Upper lobe of left lung (tissue), 6 donors: ENCODE results near the gene GNG11. TPM values are rescaled to one million over a fixed set of nuclear protein-coding genes. Genes with fewer than 3 reads are reported as not detected.

Source experiments
- ATAC-seq, 2 donors: fragments of 200-7000 bp; cut with Tn5 transposase; one replicate each; pipeline ENCODE4 v1.9.1; 2022; ENCODE audit warnings: mild to moderate bottlenecking in 2 of 2, moderate library complexity in 2 of 2; ENCODE audit not compliant: low FRiP score in 2 of 2
- DNase-seq, 2 donors: peaks; one replicate each; pipeline ENCODE4 v3.0.0-alpha.2; 2019 to 2020
- H3K27ac ChIP-seq, 4 donors: fragments of 200-600 bp; sonication (generic); one replicate each; pipeline ENCODE4 v1.5.1; 2016 to 2019
- H3K27me3 ChIP-seq, 4 donors: fragments of 200-600 bp; sonication (generic); one replicate each; pipeline ENCODE4 v1.5.1; 2017 to 2019
- H3K36me3 ChIP-seq, 4 donors: fragments of 200-600 bp; sonication (generic); one replicate each; pipeline ENCODE4 v1.5.1; 2016 to 2019
- H3K4me1 ChIP-seq, 4 donors: fragments of 200-600 bp; sonication (generic); one replicate each; pipeline ENCODE4 v1.5.1; 2018 to 2019
- H3K4me3 ChIP-seq, 4 donors: fragments of 200-600 bp; sonication (generic); one replicate each; pipeline ENCODE4 v1.5.1; 2017 to 2019; ENCODE audit warnings: mild to moderate bottlenecking in 2 of 4, moderate library complexity in 1 of 4
- H3K9me3 ChIP-seq, 4 donors: fragments of 200-600 bp; sonication (generic); one replicate each; pipeline ENCODE4 v1.5.1; 2018 to 2019
- EP300 ChIP-seq, 4 donors: sonication (generic); formaldehyde crosslinking; IDR thresholded peaks; one replicate each; pipeline ENCODE4 v1.5.1; 2017; ENCODE audit warnings: antibody characterized with exemption in 4 of 4, control low read depth in 2 of 4
- POLR2A ChIP-seq, 4 donors: fragments of 450-650 bp; IDR thresholded peaks; one replicate each; pipeline ENCODE4 v1.5.1; 2016 to 2017; ENCODE audit warnings: antibody characterized with exemption in 4 of 4, mild to moderate bottlenecking in 2 of 4
- POLR2AphosphoS5 ChIP-seq, 2 donors: sonication (generic); formaldehyde crosslinking; IDR thresholded peaks; one replicate each; pipeline ENCODE4 v1.5.1; 2017; ENCODE audit warnings: antibody characterized with exemption in 2 of 2
- WGBS, 2 donors: methylation state at CpG; one replicate each; pipeline ENCODE4 v1.1.5; 2017 to 2018; 5-methylcytosine and 5-hydroxymethylcytosine counted together
- total RNA-seq, 6 donors: library from RNA; depleted of rRNA in 4 of 6; stranded (reverse); fragments of >200 nt in 4 of 6; gene quantifications; one replicate each; pipeline versions ENCODE4 v1.1.0 to v1.2.1, GENCODE V29; 2016 to 2021
- TF ChIP-seq, protein P1 (sequence below), 6 experiments: fragments of 450-650 bp in 4 of 6; fragments of 200-600 bp in 2 of 6; sonication (generic) in 2 of 6; IDR thresholded peaks; one replicate each; pipeline ENCODE4 v1.5.1; 2016 to 2019; ENCODE audit warnings: antibody characterized with exemption in 6 of 6
- donor health status: DM: no; HTN: no; CAD: no; lungs with moderate emphysema.
- donor health status: DM: no; HTN: yes; CAD: no; lungs with severe emphysema.

GNG11 gene
- total RNA-seq, 6 donors from 2014 or later: 1.0 to 28.5 (median 15.8) TPM

DNA sequence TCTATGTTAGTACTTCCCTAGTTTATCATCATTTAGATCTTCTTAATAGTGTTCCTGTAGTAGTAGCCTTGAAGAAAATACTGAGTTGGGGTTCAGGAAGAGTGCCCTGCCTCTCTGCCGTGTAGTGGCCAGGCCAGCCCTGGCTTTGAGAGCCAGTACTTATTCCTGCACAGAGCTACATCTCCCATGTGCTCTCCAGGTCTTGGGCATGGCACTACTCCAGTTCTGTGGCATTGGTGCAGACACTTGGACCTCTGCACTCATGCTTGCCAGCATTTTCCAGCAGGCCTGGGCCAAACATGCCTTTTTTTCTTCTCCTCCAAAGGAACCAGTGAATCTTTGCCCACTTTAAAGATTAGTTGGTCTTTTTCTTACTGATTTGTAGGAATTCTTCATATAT, 5.3 kb downstream of the GNG11 start:
- peak overlapping the region in 1 of 4 donors; percentile 67 for H3K27ac ChIP-seq
- peaks cover 0 to under 1% (median 0%) of the 10 kb centered on the region in 4 donors for H3K27me3 ChIP-seq
- DNase-seq (no peak), ATAC-seq (no peak)
- WGBS, 2 donors: 50 to 67% methylated on average over 1 of the region's 1 CpG
- peaks cover 0 to 9% (median 0%) of the 10 kb centered on the region in 4 donors for H3K36me3 ChIP-seq
- no peak overlapping the region for H3K4me3 ChIP-seq
- no peaks in the 10 kb centered on the region for H3K9me3 ChIP-seq
- H3K4me1 ChIP-seq: peaks cover 0 to 3% (median 0%) of the 10 kb centered on the region in 4 donors
- no peak for TF ChIP-seq POLR2A (IDR thresholded peaks at IDR 0.05)

DNA sequence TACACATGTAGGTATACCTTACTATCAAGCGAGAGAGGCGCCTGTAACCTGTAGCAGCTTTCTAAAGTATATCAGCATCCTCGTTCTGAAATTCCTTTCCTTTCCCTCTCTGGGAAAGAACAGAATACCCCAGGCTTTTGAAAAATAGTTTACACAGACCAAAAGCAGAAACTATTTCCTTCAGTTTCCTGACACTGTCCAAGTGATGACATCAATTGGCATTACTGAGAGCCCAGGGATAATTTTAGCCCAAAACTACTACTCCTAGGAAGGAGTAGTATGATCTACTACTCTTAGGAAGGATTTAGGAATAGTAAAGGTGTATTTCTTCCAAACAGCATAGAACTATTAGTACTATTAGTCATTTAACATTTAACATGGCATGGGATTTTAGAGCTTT, 6.0 kb downstream of the GNG11 start:
- peaks cover 0 to 9% (median 0%) of the 10 kb centered on the region in 4 donors for H3K36me3 ChIP-seq
- H3K4me3 ChIP-seq: no peak overlapping the region
- TF ChIP-seq POLR2A (IDR thresholded peaks at IDR 0.05) (no peak), POLR2AphosphoS5 (IDR thresholded peaks at IDR 0.05) (no peak), EP300 (IDR thresholded peaks at IDR 0.05) (no peak)
- TF ChIP-seq, protein P1, sequence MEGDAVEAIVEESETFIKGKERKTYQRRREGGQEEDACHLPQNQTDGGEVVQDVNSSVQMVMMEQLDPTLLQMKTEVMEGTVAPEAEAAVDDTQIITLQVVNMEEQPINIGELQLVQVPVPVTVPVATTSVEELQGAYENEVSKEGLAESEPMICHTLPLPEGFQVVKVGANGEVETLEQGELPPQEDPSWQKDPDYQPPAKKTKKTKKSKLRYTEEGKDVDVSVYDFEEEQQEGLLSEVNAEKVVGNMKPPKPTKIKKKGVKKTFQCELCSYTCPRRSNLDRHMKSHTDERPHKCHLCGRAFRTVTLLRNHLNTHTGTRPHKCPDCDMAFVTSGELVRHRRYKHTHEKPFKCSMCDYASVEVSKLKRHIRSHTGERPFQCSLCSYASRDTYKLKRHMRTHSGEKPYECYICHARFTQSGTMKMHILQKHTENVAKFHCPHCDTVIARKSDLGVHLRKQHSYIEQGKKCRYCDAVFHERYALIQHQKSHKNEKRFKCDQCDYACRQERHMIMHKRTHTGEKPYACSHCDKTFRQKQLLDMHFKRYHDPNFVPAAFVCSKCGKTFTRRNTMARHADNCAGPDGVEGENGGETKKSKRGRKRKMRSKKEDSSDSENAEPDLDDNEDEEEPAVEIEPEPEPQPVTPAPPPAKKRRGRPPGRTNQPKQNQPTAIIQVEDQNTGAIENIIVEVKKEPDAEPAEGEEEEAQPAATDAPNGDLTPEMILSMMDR (IDR thresholded peaks at IDR 0.05): no peak
- no peaks in the 10 kb centered on the region for H3K27me3 ChIP-seq
- no peak for ATAC-seq
- H3K27ac ChIP-seq: peak overlapping the region in 1 of 4 donors; percentile 67
- DNase-seq: no peak
- no peaks in the 10 kb centered on the region for H3K9me3 ChIP-seq
- WGBS, 2 donors: 70 to 77% methylated on average over 3 of the region's 3 CpGs
- no peaks in the 10 kb centered on the region for H3K4me1 ChIP-seq

DNA sequence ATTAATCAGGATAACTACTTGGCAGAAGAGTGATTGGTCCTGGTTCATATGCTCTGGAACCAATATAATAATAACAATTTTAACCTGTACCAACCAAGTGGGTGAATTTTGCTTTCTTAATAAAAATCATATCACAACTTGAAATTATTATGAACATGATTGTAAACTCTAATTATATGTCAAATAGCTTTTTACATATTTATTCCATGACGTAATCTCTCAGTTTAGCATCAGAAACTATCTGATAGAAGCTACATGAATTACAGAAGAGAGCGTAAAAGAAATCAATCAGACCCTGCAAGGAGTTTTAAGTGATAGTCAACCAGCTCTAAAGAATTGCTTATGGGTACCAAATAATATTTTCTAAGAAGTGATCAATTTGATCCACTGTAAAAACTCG, 10.1 kb downstream of the GNG11 start:
- Histone ChIP-seq H3K36me3 (peaks cover 0 to 5% (median 0%) of the 10 kb centered on the region in 4 donors), H3K4me1 (no peaks in the 10 kb centered on the region), H3K4me3 (no peak overlapping the region), H3K27ac (no peak overlapping the region), H3K9me3 (no peaks in the 10 kb centered on the region), H3K27me3 (no peaks in the 10 kb centered on the region)
- 62 to 71% methylated on average over 3 of the region's 3 CpGs for WGBS, 2 donors
- ATAC-seq (no peak), DNase-seq (no peak)
- no peak for TF ChIP-seq EP300 (IDR thresholded peaks at IDR 0.05)
- TF ChIP-seq, protein P1 (IDR thresholded peaks at IDR 0.05): no peak
- no peak for TF ChIP-seq POLR2A (IDR thresholded peaks at IDR 0.05)
- TF ChIP-seq POLR2AphosphoS5 (IDR thresholded peaks at IDR 0.05): no peak

DNA sequence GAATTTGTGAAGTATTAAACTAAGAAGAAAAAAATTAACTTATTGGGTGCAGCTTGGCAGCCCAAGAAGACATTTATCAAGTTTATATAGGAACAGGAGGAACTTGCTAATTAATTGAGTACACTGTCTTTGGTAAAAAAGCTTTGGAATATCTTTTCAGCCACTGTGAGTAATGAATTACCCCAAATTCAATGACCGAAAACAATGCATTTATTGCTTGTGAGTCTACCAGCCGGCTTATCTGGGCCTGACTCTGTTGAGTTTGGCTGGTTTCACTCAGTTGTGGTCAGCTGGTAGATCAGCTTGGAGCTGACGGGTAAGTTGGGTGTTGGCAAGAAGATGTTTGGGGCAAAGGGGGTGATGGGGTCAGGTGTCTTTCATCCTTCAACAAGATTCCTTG, 11.6 kb downstream of the GNG11 start:
- no peak for DNase-seq
- no peak overlapping the region for H3K4me3 ChIP-seq
- no peaks in the 10 kb centered on the region for H3K27me3 ChIP-seq
- H3K4me1 ChIP-seq: no peaks in the 10 kb centered on the region
- ATAC-seq: no peak
- H3K36me3 ChIP-seq: no peaks in the 10 kb centered on the region
- no peaks in the 10 kb centered on the region for H3K9me3 ChIP-seq
- H3K27ac ChIP-seq: no peak overlapping the region
- WGBS, 2 donors: 91 to 94% methylated on average over 3 of the region's 3 CpGs
- TF ChIP-seq POLR2A (IDR thresholded peaks at IDR 0.05): no peak
- no peak for TF ChIP-seq EP300 (IDR thresholded peaks at IDR 0.05)

DNA sequence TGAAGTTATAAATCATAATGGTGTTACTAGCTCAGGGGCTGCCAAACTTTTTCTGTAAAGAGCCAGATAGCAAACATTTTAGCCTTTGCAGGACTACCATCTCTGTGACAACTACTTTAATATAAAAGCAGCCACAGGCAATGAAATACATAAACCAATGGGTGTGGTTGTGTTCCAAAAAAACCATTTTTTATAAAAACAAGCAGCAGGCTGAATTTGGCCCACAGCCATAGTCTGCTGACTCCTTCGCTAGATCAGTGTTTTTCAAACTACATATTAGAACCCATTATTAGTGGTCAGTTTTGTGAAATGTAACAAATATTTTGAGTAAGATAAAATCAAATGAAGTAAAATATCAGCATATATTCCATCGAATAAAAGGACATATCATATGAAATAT, 13.6 kb downstream of the GNG11 start:
- no peak for ATAC-seq
- H3K27me3 ChIP-seq: no peaks in the 10 kb centered on the region
- no peaks in the 10 kb centered on the region for H3K9me3 ChIP-seq
- no peak overlapping the region for H3K27ac ChIP-seq
- no peak overlapping the region for H3K4me3 ChIP-seq
- 80 to 87% methylated on average over 2 of the region's 2 CpGs for WGBS, 2 donors
- no peak for DNase-seq
- TF ChIP-seq EP300 (IDR thresholded peaks at IDR 0.05): no peak
- TF ChIP-seq, protein P1 (IDR thresholded peaks at IDR 0.05): no peak
- TF ChIP-seq POLR2AphosphoS5 (IDR thresholded peaks at IDR 0.05): no peak
- TF ChIP-seq POLR2A (IDR thresholded peaks at IDR 0.05): no peak
- no peaks in the 10 kb centered on the region for H3K4me1 ChIP-seq
- H3K36me3 ChIP-seq: no peaks in the 10 kb centered on the region

DNA sequence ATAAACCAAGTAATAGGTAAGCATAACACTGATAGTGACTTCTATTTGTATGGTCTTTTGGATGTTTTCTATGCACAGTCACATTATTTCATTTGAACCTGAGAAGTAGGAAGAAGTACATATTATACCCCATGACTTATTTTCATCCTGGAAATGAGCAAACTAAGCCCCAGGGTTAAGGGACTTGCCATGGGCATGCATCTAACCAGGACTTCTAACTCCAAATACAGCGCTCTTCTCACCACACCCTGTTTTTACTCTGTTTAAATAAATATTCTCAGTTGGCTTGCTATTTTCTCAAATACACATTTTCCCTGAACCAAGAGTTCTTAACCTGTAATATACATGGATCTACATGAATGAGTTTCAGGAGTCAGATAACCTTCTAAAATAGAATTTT, 16.3 kb downstream of the GNG11 start:
- H3K36me3 ChIP-seq: no peaks in the 10 kb centered on the region
- H3K4me1 ChIP-seq: no peaks in the 10 kb centered on the region
- H3K27ac ChIP-seq: no peak overlapping the region
- H3K9me3 ChIP-seq: no peaks in the 10 kb centered on the region
- DNase-seq (no peak), ATAC-seq (no peak)
- TF ChIP-seq POLR2AphosphoS5 (IDR thresholded peaks at IDR 0.05) (no peak), POLR2A (IDR thresholded peaks at IDR 0.05) (no peak), EP300 (IDR thresholded peaks at IDR 0.05) (no peak)
- TF ChIP-seq, protein P1 (IDR thresholded peaks at IDR 0.05): no peak
- H3K27me3 ChIP-seq: no peaks in the 10 kb centered on the region
- no peak overlapping the region for H3K4me3 ChIP-seq
- WGBS, 2 donors: 85 to 89% methylated on average over 1 of the region's 1 CpG
